H9 (cell line): ENCODE data around the gene PKD2L1. TPM values are rescaled to one million over a fixed set of nuclear protein-coding genes. Genes with fewer than 3 reads are reported as not detected.

Experiments
- DNase-seq: peaks from one replicate; pipeline ENCODE4 v3.0.0-alpha.2; 2017
- H2AFZ ChIP-seq: one replicate; pipeline ENCODE4 v1.6.1; 2013; ENCODE audit warnings: mild to moderate bottlenecking, low read length, control low read depth, moderate library complexity
- H2AK5ac ChIP-seq: 2 replicates; pipeline ENCODE4 v1.6.1; 2013; ENCODE audit warnings: low read length, control low read depth, mixed read lengths; ENCODE audit not compliant: insufficient read length
- H2BK120ac ChIP-seq: one replicate; pipeline ENCODE4 v1.6.1; 2013; ENCODE audit warnings: low read depth, mild to moderate bottlenecking, low read length, control low read depth, inconsistent platforms; ENCODE audit not compliant: poor library complexity, severe bottlenecking
- H2BK12ac ChIP-seq: 2 replicates; pipeline ENCODE4 v1.6.1; 2013; ENCODE audit warnings: low read length, control low read depth, mixed read lengths, low read depth; ENCODE audit not compliant: insufficient read length
- H2BK15ac ChIP-seq: 2 replicates; pipeline ENCODE4 v1.6.1; 2013; ENCODE audit warnings: low read depth, low read length, control low read depth
- H2BK20ac ChIP-seq: one replicate; pipeline ENCODE4 v1.6.1; 2013; ENCODE audit warnings: low read depth, mild to moderate bottlenecking, low read length, control low read depth, inconsistent platforms; ENCODE audit not compliant: poor library complexity, severe bottlenecking
- H2BK5ac ChIP-seq: 2 replicates; pipeline ENCODE4 v1.6.1; 2013; ENCODE audit warnings: low read length, control low read depth, mixed read lengths; ENCODE audit not compliant: insufficient read length
- H3K14ac ChIP-seq: 2 replicates; pipeline ENCODE4 v1.6.1; 2013; ENCODE audit warnings: low read length, control low read depth; ENCODE audit not compliant: insufficient read depth
- H3K18ac ChIP-seq: 2 replicates; pipeline ENCODE4 v1.6.1; 2013; ENCODE audit warnings: low read depth, mild to moderate bottlenecking, mixed read lengths, low read length, control low read depth; ENCODE audit not compliant: insufficient read length
- H3K23ac ChIP-seq: 2 replicates; pipeline ENCODE4 v1.6.1; 2013; ENCODE audit warnings: low read length, control low read depth, mixed read lengths, low read depth; ENCODE audit not compliant: insufficient read length
- H3K23me2 ChIP-seq: 2 replicates; pipeline ENCODE4 v1.6.1; 2013; ENCODE audit warnings: low read depth, mild to moderate bottlenecking, mixed read lengths, low read length, control low read depth; ENCODE audit not compliant: insufficient read length, poor library complexity, severe bottlenecking
- H3K27ac ChIP-seq: 2 replicates; pipeline ENCODE4 v1.5.1; 2013; ENCODE audit warnings: low read length, control low read depth, mixed read lengths, low read depth; ENCODE audit not compliant: insufficient read length
- H3K27me3 ChIP-seq: 2 replicates; pipeline ENCODE4 v1.6.1; 2013; ENCODE audit warnings: low read length, control low read depth, inconsistent platforms; ENCODE audit not compliant: insufficient read depth
- H3K4ac ChIP-seq: 2 replicates; pipeline ENCODE4 v1.6.1; 2013; ENCODE audit warnings: low read depth, mild to moderate bottlenecking, control low read depth, inconsistent platforms, low read length, moderate library complexity
- H3K4me1 ChIP-seq: 2 replicates; pipeline ENCODE4 v1.6.1; 2013; ENCODE audit warnings: low read length, control low read depth, inconsistent platforms; ENCODE audit not compliant: insufficient read depth
- H3K4me2 ChIP-seq: 2 replicates; pipeline ENCODE4 v1.6.1; 2013; ENCODE audit warnings: low read length, control low read depth, mixed read lengths; ENCODE audit not compliant: insufficient read length, insufficient read depth
- H3K56ac ChIP-seq: 2 replicates; pipeline ENCODE4 v1.6.1; 2013; ENCODE audit warnings: low read depth, mild to moderate bottlenecking, mixed read lengths, low read length, control low read depth; ENCODE audit not compliant: insufficient read length
- H3K79me1 ChIP-seq: 2 replicates; pipeline ENCODE4 v1.6.1; 2013; ENCODE audit warnings: low read depth, mild to moderate bottlenecking, moderate library complexity, low read length, control low read depth, inconsistent platforms; ENCODE audit not compliant: insufficient read depth, poor library complexity, severe bottlenecking
- H3K79me2 ChIP-seq: 2 replicates; pipeline ENCODE4 v1.6.1; 2013; ENCODE audit warnings: low read length, control low read depth, inconsistent platforms; ENCODE audit not compliant: insufficient read depth
- H3K9ac ChIP-seq: 2 replicates; pipeline ENCODE4 v1.6.1; 2013; ENCODE audit warnings: low read length, control low read depth, mixed read lengths; ENCODE audit not compliant: insufficient read length; ENCODE audit errors: extremely low read depth
- H3K9me3 ChIP-seq: one replicate; pipeline ENCODE4 v1.6.1; 2013; ENCODE audit warnings: low read depth, low read length, inconsistent platforms; ENCODE audit not compliant: control insufficient read depth
- H3T11ph ChIP-seq: one replicate; pipeline ENCODE4 v1.6.1; 2013; ENCODE audit warnings: mild to moderate bottlenecking, low read length, control low read depth, inconsistent platforms
- H4K20me1 ChIP-seq: one replicate; pipeline ENCODE4 v1.6.1; 2013; ENCODE audit not compliant: control insufficient read depth, insufficient read length, insufficient read depth
- H4K5ac ChIP-seq: 2 replicates; pipeline ENCODE4 v1.6.1; 2013; ENCODE audit warnings: low read depth, mild to moderate bottlenecking, mixed read lengths, low read length, control low read depth; ENCODE audit not compliant: insufficient read length
- H4K8ac ChIP-seq: replicated peaks from 2 replicates; pipeline ENCODE4 v1.6.1; 2013; ENCODE audit warnings: low read length, control low read depth, mixed read lengths, low read depth; ENCODE audit not compliant: insufficient read length
- H4K91ac ChIP-seq: 2 replicates; pipeline ENCODE4 v1.6.1; 2013; ENCODE audit warnings: low read depth, mild to moderate bottlenecking, moderate library complexity, mixed read lengths, low read length, control low read depth; ENCODE audit not compliant: insufficient read length
- H3K27ac Mint-ChIP-seq, 3 experiments: 2 replicates in 2 of 3; 3 replicates in 1 of 3; pipeline ENCODE4 v1.8.0; 2020 to 2021; ENCODE audit warnings: mixed read lengths in 3 of 3, mild to moderate bottlenecking in 1 of 3, moderate library complexity in 1 of 3
- H3K27me3 Mint-ChIP-seq: 2 replicates; pipeline ENCODE4 v1.8.0; 2021; ENCODE audit warnings: low read depth, mild to moderate bottlenecking, moderate library complexity, mixed read lengths
- H3K36me3 Mint-ChIP-seq, 3 experiments: 2 replicates in 2 of 3; 3 replicates in 1 of 3; pipeline ENCODE4 v1.8.0; 2020 to 2021; ENCODE audit warnings: low read depth in 3 of 3, mixed read lengths in 3 of 3; ENCODE audit not compliant: insufficient read depth in 1 of 3
- H3K4me1 Mint-ChIP-seq, 2 experiments: 2 replicates each; pipeline ENCODE4 v1.8.0; 2020; ENCODE audit warnings: mixed read lengths in 2 of 2
- H3K4me3 Mint-ChIP-seq, 2 experiments: 2 replicates in 1 of 2; 3 replicates in 1 of 2; pipeline ENCODE4 v1.8.0; 2020 to 2021; ENCODE audit warnings: mild to moderate bottlenecking in 2 of 2, mixed read lengths in 2 of 2, moderate library complexity in 1 of 2
- H3K9me3 Mint-ChIP-seq, 2 experiments: 2 replicates in 1 of 2; 3 replicates in 1 of 2; pipeline ENCODE4 v1.8.0; 2020; ENCODE audit warnings: mild to moderate bottlenecking in 2 of 2, mixed read lengths in 2 of 2, moderate library complexity in 1 of 2
- WGBS: extraction: QIAGEN DNeasy Blood & Tissue Kit; methylation state at CpG from one replicate; pipeline ENCODE4 v1.1.7; 2013; ENCODE audit warnings: missing lambda C conversion rate, low lambda C conversion rate, mixed read lengths; ENCODE audit not compliant: insufficient read length; ENCODE audit errors: extremely low coverage; 5-methylcytosine and 5-hydroxymethylcytosine counted together
- total RNA-seq: library from RNA; stranded (reverse); gene quantifications from 2 replicates; pipeline ENCODE4 v1.2.1, GENCODE V29; 2021
- TF ChIP-seq, protein P1 (sequence below): fragments of 200-600 bp; sonication (generic); conservative IDR thresholded peaks from 3 replicates; pipeline ENCODE4 v1.8.0; 2021; ENCODE audit warnings: antibody characterized with exemption, mild to moderate bottlenecking

PKD2L1 gene
- total RNA-seq, 1 experiment from 2014 or later, result 0.20 TPM

DNA sequence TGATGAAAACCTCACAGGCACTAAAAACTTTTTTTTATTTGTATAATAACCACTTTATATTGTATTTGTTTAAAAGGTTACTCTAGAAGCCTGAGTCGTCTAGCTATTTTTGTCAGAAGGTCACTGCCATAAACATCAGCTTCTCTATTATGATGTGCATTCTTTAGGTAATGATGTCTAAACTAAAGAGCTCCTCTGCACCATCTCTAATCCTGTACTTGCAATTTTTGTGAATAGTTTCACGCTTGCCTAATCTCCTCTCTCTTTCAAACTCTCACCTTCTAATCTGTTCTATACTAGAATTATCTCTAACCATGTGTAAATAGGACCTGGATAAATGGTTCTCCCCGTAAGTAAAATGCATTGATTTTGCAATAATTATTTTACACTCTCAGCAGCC lies 90.2 kb downstream of the PKD2L1 start:
- H2AK5ac ChIP-seq, result no peak overlapping the region
- H3K4me1 ChIP-seq, result no peaks in the 10 kb centered on the region
- H3K79me2 ChIP-seq, result no peaks in the 10 kb centered on the region
- no peaks in the 10 kb centered on the region for H3K79me1 ChIP-seq
- DNase-seq, result no peak
- H4K20me1 ChIP-seq, result no peaks in the 10 kb centered on the region
- Mint-ChIP-seq H3K4me1 (no peaks in the 10 kb centered on the region), H3K9me3 (no peaks in the 10 kb centered on the region), H3K27me3 (no peaks in the 10 kb centered on the region), H3K36me3 (peaks cover 13 to 76% (median 61%) of the 10 kb centered on the region in 3 experiments; a peak in 6 of 7 replicates), H3K27ac (no peak overlapping the region), H3K4me3 (no peak overlapping the region)
- no peak overlapping the region for H3K23ac ChIP-seq
- H3T11ph ChIP-seq, result no peak overlapping the region
- H2BK20ac ChIP-seq, result no peak overlapping the region
- H2BK120ac ChIP-seq, result no peak overlapping the region
- H3K27ac ChIP-seq, result no peak overlapping the region
- H2BK5ac ChIP-seq, result no peak overlapping the region
- no peak overlapping the region for H3K9ac ChIP-seq
- no peak overlapping the region for H3K4ac ChIP-seq
- H3K14ac ChIP-seq, result no peak overlapping the region
- no peak overlapping the region for H2BK12ac ChIP-seq
- no peaks in the 10 kb centered on the region for H3K9me3 ChIP-seq
- H3K56ac ChIP-seq, result no peak overlapping the region
- no peak overlapping the region for H3K18ac ChIP-seq
- H4K5ac ChIP-seq, result no peak overlapping the region
- H3K23me2 ChIP-seq, result no peaks in the 10 kb centered on the region
- no CpG with 5 or more reads among the region's 3 CpGs for WGBS
- TF ChIP-seq, protein P1, sequence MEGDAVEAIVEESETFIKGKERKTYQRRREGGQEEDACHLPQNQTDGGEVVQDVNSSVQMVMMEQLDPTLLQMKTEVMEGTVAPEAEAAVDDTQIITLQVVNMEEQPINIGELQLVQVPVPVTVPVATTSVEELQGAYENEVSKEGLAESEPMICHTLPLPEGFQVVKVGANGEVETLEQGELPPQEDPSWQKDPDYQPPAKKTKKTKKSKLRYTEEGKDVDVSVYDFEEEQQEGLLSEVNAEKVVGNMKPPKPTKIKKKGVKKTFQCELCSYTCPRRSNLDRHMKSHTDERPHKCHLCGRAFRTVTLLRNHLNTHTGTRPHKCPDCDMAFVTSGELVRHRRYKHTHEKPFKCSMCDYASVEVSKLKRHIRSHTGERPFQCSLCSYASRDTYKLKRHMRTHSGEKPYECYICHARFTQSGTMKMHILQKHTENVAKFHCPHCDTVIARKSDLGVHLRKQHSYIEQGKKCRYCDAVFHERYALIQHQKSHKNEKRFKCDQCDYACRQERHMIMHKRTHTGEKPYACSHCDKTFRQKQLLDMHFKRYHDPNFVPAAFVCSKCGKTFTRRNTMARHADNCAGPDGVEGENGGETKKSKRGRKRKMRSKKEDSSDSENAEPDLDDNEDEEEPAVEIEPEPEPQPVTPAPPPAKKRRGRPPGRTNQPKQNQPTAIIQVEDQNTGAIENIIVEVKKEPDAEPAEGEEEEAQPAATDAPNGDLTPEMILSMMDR, result no peak
- H2AFZ ChIP-seq, result no peak overlapping the region
- H2BK15ac ChIP-seq, result no peak overlapping the region
- no peak overlapping the region for H4K91ac ChIP-seq
- no peak overlapping the region for H4K8ac ChIP-seq
- no peaks in the 10 kb centered on the region for H3K27me3 ChIP-seq
- H3K4me2 ChIP-seq, result no peak overlapping the region
